ENCODE results near the gene ZNF92.
"Not testable (repeated sequence)": the region's sequence is repeated elsewhere in the genome, so short reads cannot be mapped to it uniquely, and the experiment has no call there.

ZNF92 gene

GRCh38 chr7:65409363-65409762 lies 35.7 kb downstream of the ZNF92 start:
- Histone ChIP-seq H3K4me2 (ENCODE audit: insufficient read depth, low read length) (no peak overlapping the region), H3K4me1 (ENCODE audit: insufficient read depth, low read length) (no peaks in the 10 kb centered on the region), H3K79me2 (ENCODE audit: insufficient read depth, low read length) (no peaks in the 10 kb centered on the region), H3K27ac (ENCODE audit: low read length) (no peak overlapping the region), H2AFZ (ENCODE audit: low read depth, low read length) (no peak overlapping the region), H3K9me3 (ENCODE audit: insufficient read depth, low read length, severe bottlenecking) (peaks cover 30% of the 10 kb centered on the region), H3K4me3 (ENCODE audit: low read depth in 1 of 2, low read length in 2 of 2) (no peak overlapping the region), H3K9ac (ENCODE audit: low read depth, low read length) (no peak overlapping the region), H3K36me3 (ENCODE audit: insufficient read depth, low read length) (no peaks in the 10 kb centered on the region), H4K20me1 (ENCODE audit: insufficient read depth, low read length) (no peaks in the 10 kb centered on the region), H3K27me3 (ENCODE audit: insufficient read depth, low read length, poor library complexity) (no peaks in the 10 kb centered on the region)
- ATAC-seq (ENCODE audit: insufficient read depth, low read depth) (no peak), DNase-seq (no peak)
- TF ChIP-seq EZH2 (IDR thresholded peaks at IDR 0.05; ENCODE audit: borderline replicate concordance, low read depth, low read length, severe bottlenecking) (no peak), CTCF (IDR thresholded peaks at IDR 0.05; ENCODE audit: borderline replicate concordance, extremely low read depth, low read length, poor library complexity, severe bottlenecking) (no peak)

- Histone ChIP-seq H3K27ac (ENCODE audit: low read length) (no peak overlapping the region), H2AFZ (ENCODE audit: low read depth, low read length) (no peak overlapping the region), H3K79me2 (ENCODE audit: insufficient read depth, low read length) (no peaks in the 10 kb centered on the region), H3K9ac (ENCODE audit: low read depth, low read length) (no peak overlapping the region), H3K36me3 (ENCODE audit: insufficient read depth, low read length) (no peaks in the 10 kb centered on the region), H3K9me3 (ENCODE audit: insufficient read depth, low read length, severe bottlenecking) (peaks cover 21% of the 10 kb centered on the region), H3K4me2 (ENCODE audit: insufficient read depth, low read length) (no peak overlapping the region), H4K20me1 (ENCODE audit: insufficient read depth, low read length) (no peaks in the 10 kb centered on the region), H3K4me1 (ENCODE audit: insufficient read depth, low read length) (no peaks in the 10 kb centered on the region), H3K27me3 (ENCODE audit: insufficient read depth, low read length, poor library complexity) (no peaks in the 10 kb centered on the region), H3K4me3 (ENCODE audit: low read depth in 1 of 2, low read length in 2 of 2) (no peak overlapping the region)
- TF ChIP-seq EZH2 (IDR thresholded peaks at IDR 0.05; ENCODE audit: borderline replicate concordance, low read depth, low read length, severe bottlenecking) (no peak), CTCF (IDR thresholded peaks at IDR 0.05; ENCODE audit: borderline replicate concordance, extremely low read depth, low read length, poor library complexity, severe bottlenecking) (no peak)
- no peak for ATAC-seq (ENCODE audit: insufficient read depth, low read depth)
- DNase-seq: no peak
Observed at GRCh38 chr7:65411249-65411648, 37.6 kb downstream of the ZNF92 start.

DNA sequence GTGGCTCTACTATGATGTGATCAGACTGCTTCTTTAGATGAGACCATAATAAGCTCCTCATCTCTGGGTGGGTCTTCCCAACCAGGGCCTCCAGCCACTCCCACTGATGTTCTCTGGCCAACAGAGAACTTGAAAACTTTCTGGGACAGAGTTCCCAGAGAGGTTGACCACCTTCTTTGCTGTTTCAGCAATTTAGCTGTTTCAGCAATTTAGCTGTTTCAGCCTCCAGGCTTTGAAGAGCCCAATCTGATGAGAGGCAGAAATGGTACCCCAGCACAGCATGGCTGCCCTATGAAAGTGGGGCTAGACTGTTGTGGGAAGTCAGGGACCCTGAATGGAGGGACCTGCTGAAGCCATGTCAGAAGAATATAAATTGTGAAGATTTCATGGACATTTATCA lies 49.0 kb downstream of the ZNF92 start:
- H3K79me2 ChIP-seq (ENCODE audit: insufficient read depth, low read length): no peaks in the 10 kb centered on the region
- peaks cover 24% of the 10 kb centered on the region for H3K9me3 ChIP-seq (ENCODE audit: insufficient read depth, low read length, severe bottlenecking)
- H3K9ac ChIP-seq (ENCODE audit: low read depth, low read length): no peak overlapping the region

GRCh38 chr7:65423286-65423685 lies 49.6 kb downstream of the ZNF92 start:
- H3K79me2 ChIP-seq (ENCODE audit: insufficient read depth, low read length); H3K4me3 ChIP-seq (ENCODE audit: low read depth in 1 of 2, low read length in 2 of 2); H3K27ac ChIP-seq (ENCODE audit: low read length); H3K9ac ChIP-seq (ENCODE audit: low read depth, low read length); H3K36me3 ChIP-seq (ENCODE audit: insufficient read depth, low read length); H3K4me2 ChIP-seq (ENCODE audit: insufficient read depth, low read length); H2AFZ ChIP-seq (ENCODE audit: low read depth, low read length); H3K4me1 ChIP-seq (ENCODE audit: insufficient read depth, low read length); DNase-seq; H3K27me3 ChIP-seq (ENCODE audit: insufficient read depth, low read length, poor library complexity); H4K20me1 ChIP-seq (ENCODE audit: insufficient read depth, low read length); ATAC-seq (ENCODE audit: insufficient read depth, low read depth): not testable (repeated sequence)
- peaks cover 24% of the 10 kb centered on the region for H3K9me3 ChIP-seq (ENCODE audit: insufficient read depth, low read length, severe bottlenecking)

More for the DNA sequence above, 49.0 kb downstream of the ZNF92 start:
- peak overlapping the region; percentile 33; the same call in 1 of the 2 replicates for H2AFZ ChIP-seq (ENCODE audit: low read depth, low read length)
- no peaks in the 10 kb centered on the region for H3K36me3 ChIP-seq (ENCODE audit: insufficient read depth, low read length)
- no peaks in the 10 kb centered on the region for H4K20me1 ChIP-seq (ENCODE audit: insufficient read depth, low read length)
- no peak for DNase-seq
- H3K27ac ChIP-seq (ENCODE audit: low read length): no peak overlapping the region
- TF ChIP-seq EZH2 (IDR thresholded peaks at IDR 0.05; ENCODE audit: borderline replicate concordance, low read depth, low read length, severe bottlenecking) (no peak), CTCF (IDR thresholded peaks at IDR 0.05; ENCODE audit: borderline replicate concordance, extremely low read depth, low read length, poor library complexity, severe bottlenecking) (no peak)
- no peak for ATAC-seq (ENCODE audit: insufficient read depth, low read depth)
- no peaks in the 10 kb centered on the region for H3K27me3 ChIP-seq (ENCODE audit: insufficient read depth, low read length, poor library complexity)
- no peaks in the 10 kb centered on the region for H3K4me1 ChIP-seq (ENCODE audit: insufficient read depth, low read length)
- H3K4me3 ChIP-seq (ENCODE audit: low read depth in 1 of 2, low read length in 2 of 2): no peak overlapping the region
- no peak overlapping the region for H3K4me2 ChIP-seq (ENCODE audit: insufficient read depth, low read length)
